IMR-90 (cell line): ENCODE results near the gene CHN2. TPM values are rescaled to one million over a fixed set of nuclear protein-coding genes. Genes with fewer than 3 reads are reported as not detected.

Source experiments
- ATAC-seq: fragments of 200-7000 bp; cut with Tn5 transposase; 2 replicates; pipeline ENCODE4 v1.9.1; 2020; ENCODE audit warnings: low read depth, mild to moderate bottlenecking, moderate library complexity
- BruUV-seq: library from RNA; stranded (reverse); fragments of 400-500 nt; replicated peaks from 2 replicates; lab custom pipeline; 2021; lab: Mats Ljungman, UMichigan
- CTCF ChIA-PET: fragments of 300-600 bp; formaldehyde crosslinking; extraction: SDS; loops from one replicate; lab custom pipeline; 2021; ENCODE audit warnings: antibody characterized with exemption; lab: Yijun Ruan, JAX
- POLR2A ChIA-PET: fragments of 300-600 bp; sonication (Branson Sonifier 250); formaldehyde crosslinking; loops from one replicate; lab custom pipeline; 2022; ENCODE audit warnings: antibody characterized with exemption; ENCODE audit not compliant: unreplicated experiment; lab: Charles Lee
- DNase-seq: peaks from one replicate; pipeline ENCODE4 v3.0.0; 2013
- H2AFZ ChIP-seq: replicated peaks from 2 replicates; pipeline ENCODE3; 2013; ENCODE audit warnings: low read length, mild to moderate bottlenecking; ENCODE audit not compliant: poor library complexity
- H2AK5ac ChIP-seq: 2 replicates; pipeline ENCODE4 v1.6.1; 2013; ENCODE audit warnings: low read depth, low read length, inconsistent platforms
- H2AK9ac ChIP-seq: replicated peaks from 2 replicates; pipeline ENCODE3; 2013; ENCODE audit warnings: mild to moderate bottlenecking, low read depth, low read length, moderate library complexity; ENCODE audit not compliant: poor library complexity
- H2BK120ac ChIP-seq: 2 replicates; pipeline ENCODE4 v1.6.1; 2013; ENCODE audit warnings: low read depth, low read length, inconsistent platforms
- H2BK15ac ChIP-seq: 3 replicates; pipeline ENCODE4 v1.6.1; 2013; ENCODE audit warnings: low read depth, low read length, inconsistent platforms
- H2BK20ac ChIP-seq: 2 replicates; pipeline ENCODE4 v1.6.1; 2013; ENCODE audit warnings: low read depth, mild to moderate bottlenecking, inconsistent platforms, low read length, moderate library complexity
- H2BK5ac ChIP-seq: 2 replicates; pipeline ENCODE4 v1.6.1; 2013; ENCODE audit warnings: mild to moderate bottlenecking, low read depth, low read length, inconsistent platforms; ENCODE audit not compliant: poor library complexity, severe bottlenecking
- H3K14ac ChIP-seq: replicated peaks from 2 replicates; pipeline ENCODE4 v1.6.1; 2013; ENCODE audit warnings: low read depth, low read length, inconsistent platforms
- H3K18ac ChIP-seq: 2 replicates; pipeline ENCODE4 v1.6.1; 2013; ENCODE audit warnings: low read depth, low read length, control low read depth
- H3K23ac ChIP-seq: 2 replicates; pipeline ENCODE4 v1.6.1; 2013; ENCODE audit warnings: low read depth, low read length, inconsistent platforms
- H3K27ac ChIP-seq: 2 replicates; pipeline ENCODE4 v1.5.1; 2013; ENCODE audit warnings: mild to moderate bottlenecking, control low read depth, low read length; ENCODE audit not compliant: insufficient read depth
- H3K27me3 ChIP-seq: 2 replicates; pipeline ENCODE4 v1.6.1; 2013; ENCODE audit warnings: low read length; ENCODE audit not compliant: control insufficient read depth, insufficient read depth
- H3K36me3 ChIP-seq: 2 replicates; pipeline ENCODE4 v1.6.1; 2013; ENCODE audit warnings: low read length, mixed read lengths; ENCODE audit not compliant: control insufficient read depth, insufficient read depth
- H3K4ac ChIP-seq: 2 replicates; pipeline ENCODE4 v1.6.1; 2013; ENCODE audit warnings: low read depth, low read length, inconsistent platforms
- H3K4me1 ChIP-seq: 2 replicates; pipeline ENCODE4 v1.6.1; 2013; ENCODE audit warnings: low read length, mixed read lengths; ENCODE audit not compliant: control insufficient read depth, insufficient read depth
- H3K4me2 ChIP-seq: 2 replicates; pipeline ENCODE4 v1.6.1; 2013; ENCODE audit warnings: low read depth, mild to moderate bottlenecking, control low read depth, low read length, moderate library complexity
- H3K4me3 ChIP-seq: 2 replicates; pipeline ENCODE4 v1.5.1; 2013; ENCODE audit warnings: low read depth, mild to moderate bottlenecking, control low read depth, low read length, moderate library complexity; ENCODE audit not compliant: insufficient read depth
- H3K56ac ChIP-seq: 2 replicates; pipeline ENCODE4 v1.6.1; 2013; ENCODE audit warnings: low read length, inconsistent platforms; ENCODE audit not compliant: insufficient read depth; ENCODE audit errors: extremely low read depth
- H3K79me1 ChIP-seq, 2 experiments: 2 replicates each; pipeline ENCODE4 v1.6.1; 2013; ENCODE audit warnings: low read length in 2 of 2, inconsistent platforms in 1 of 2, low read depth in 1 of 2
- H3K9ac ChIP-seq: 2 replicates; pipeline ENCODE4 v1.6.1; 2013; ENCODE audit warnings: low read depth, low read length, control low read depth
- H3K9me1 ChIP-seq: 2 replicates; pipeline ENCODE4 v1.6.1; 2013; ENCODE audit warnings: low read length, inconsistent platforms; ENCODE audit not compliant: insufficient read depth
- H3K9me3 ChIP-seq: 2 replicates; pipeline ENCODE4 v1.6.1; 2013; ENCODE audit warnings: low read length; ENCODE audit not compliant: control insufficient read depth, insufficient read depth
- H4K20me1 ChIP-seq: 2 replicates; pipeline ENCODE4 v1.6.1; 2013; ENCODE audit warnings: low read length, inconsistent platforms; ENCODE audit not compliant: insufficient read depth
- H4K5ac ChIP-seq: 2 replicates; pipeline ENCODE4 v1.6.1; 2013; ENCODE audit warnings: mild to moderate bottlenecking, low read depth, low read length, control low read depth
- H4K8ac ChIP-seq, 2 experiments: 2 replicates each; pipeline ENCODE4 v1.6.1; 2013; ENCODE audit warnings: low read depth in 2 of 2, low read length in 2 of 2, control low read depth in 1 of 2, inconsistent platforms in 1 of 2
- H4K91ac ChIP-seq: 2 replicates; pipeline ENCODE4 v1.6.1; 2013; ENCODE audit warnings: low read depth, low read length, inconsistent platforms; ENCODE audit not compliant: insufficient read depth
- CHD1 ChIP-seq: IDR thresholded peaks from 2 replicates; pipeline ENCODE4 v1.6.1; 2012; ENCODE audit warnings: low read depth, low read length, improper control_type of control experiment
- FOS ChIP-seq: fragments of 150-350 bp; IDR thresholded peaks from 2 replicates; pipeline ENCODE4 v1.6.1; 2016; ENCODE audit warnings: low read depth, low read length
- MAZ ChIP-seq: IDR thresholded peaks from 2 replicates; pipeline ENCODE4 v1.6.1; 2012; ENCODE audit warnings: low read depth, mild to moderate bottlenecking, low read length, improper control_type of control experiment, moderate library complexity, borderline replicate concordance
- MXI1 ChIP-seq: IDR thresholded peaks from 2 replicates; pipeline ENCODE4 v1.6.1; 2012; ENCODE audit warnings: low read depth, mild to moderate bottlenecking, low read length, moderate library complexity, borderline replicate concordance
- POLR2A ChIP-seq: IDR thresholded peaks from 2 replicates; pipeline ENCODE4 v1.6.1; 2012; ENCODE audit warnings: mild to moderate bottlenecking, low read depth, low read length
- WGBS, 2 experiments: methylation state at CpG; one replicate each; pipeline versions ENCODE4 v1.1.5 to v1.1.7; 2013; ENCODE audit warnings: missing lambda C conversion rate in 2 of 2; ENCODE audit not compliant: insufficient read length in 1 of 2; ENCODE audit errors: extremely low coverage in 2 of 2; 5-methylcytosine and 5-hydroxymethylcytosine counted together
- dilution Hi-C: fragments of 300-500 bp; cut with HindIII; formaldehyde crosslinking; loops from one replicate; pipeline ENCODE4 v1.14.3; 2018; ENCODE audit warnings: low sequenced_read_pairs; ENCODE audit not compliant: unreplicated experiment
- in situ Hi-C: fragments of 300-500 bp; cut with MboI; formaldehyde crosslinking; loops from 3 replicates; pipeline ENCODE4 v1.14.3; 2019; ENCODE audit warnings: low sequenced_read_pairs, inconsistent platforms, mixed read lengths
- intact Hi-C: fragments of 100-400 bp; cut with micrococcal nuclease; formaldehyde crosslinking; loops from 2 replicates; pipeline ENCODE4 v1.10.0; 2022
- polyA plus RNA-seq, 3 experiments: library from polyadenylated mRNA; depleted of rRNA; stranded (reverse); fragments of >200 nt; gene quantifications; 2 replicates each; pipeline ENCODE4 v1.2.3, GENCODE V29; 2012; ENCODE audit warnings: low replicate concordance in 1 of 3
- total RNA-seq: library from RNA; depleted of rRNA; stranded (reverse); fragments of >200 nt; gene quantifications from 2 replicates; pipeline ENCODE4 v1.2.3, GENCODE V29; 2012
- TF ChIP-seq, protein P1 (sequence below): fragments of 150-350 bp; IDR thresholded peaks from 2 replicates; pipeline ENCODE4 v1.6.1; 2016; ENCODE audit warnings: low read depth, mild to moderate bottlenecking, low read length, moderate library complexity, borderline replicate concordance

CHN2 gene
- total and polyA plus RNA-seq, 2 of the 4 experiments (the other 2 are of a cell fraction), result not detected

GRCh38 chr7:29234438-29234837 lies 39.9 kb downstream of the CHN2 start:
- Histone ChIP-seq H3K79me1 (no peaks in the 10 kb centered on the region), H3K4me1 (no peaks in the 10 kb centered on the region), H3K14ac (no peak overlapping the region), H2AK5ac (no peak overlapping the region), H4K8ac (no peak overlapping the region), H2BK20ac (no peak overlapping the region), H4K20me1 (no peaks in the 10 kb centered on the region), H3K18ac (no peak overlapping the region), H3K9ac (no peak overlapping the region), H3K56ac (no peak overlapping the region), H2BK5ac (no peak overlapping the region), H2AFZ (no peak overlapping the region), H3K9me3 (no peaks in the 10 kb centered on the region), H3K23ac (no peak overlapping the region), H3K4me2 (no peak overlapping the region), H2AK9ac (no peak overlapping the region), H2BK15ac (no peak overlapping the region), H3K27me3 (no peaks in the 10 kb centered on the region), H3K4me3 (no peak overlapping the region), H3K4ac (no peak overlapping the region), H3K9me1 (no peaks in the 10 kb centered on the region), H3K27ac (no peak overlapping the region), H4K5ac (no peak overlapping the region), H2BK120ac (no peak overlapping the region), H3K36me3 (no peaks in the 10 kb centered on the region), H4K91ac (no peak overlapping the region)
- WGBS, 2 experiments, result no CpG with 5 or more reads among the region's 2 CpGs
- DNase-seq (no peak), ATAC-seq (no peak)
- ChIA-PET POLR2A (no interaction called here), CTCF (no interaction called here)
- no peak for TF ChIP-seq POLR2A
- TF ChIP-seq, protein P1, sequence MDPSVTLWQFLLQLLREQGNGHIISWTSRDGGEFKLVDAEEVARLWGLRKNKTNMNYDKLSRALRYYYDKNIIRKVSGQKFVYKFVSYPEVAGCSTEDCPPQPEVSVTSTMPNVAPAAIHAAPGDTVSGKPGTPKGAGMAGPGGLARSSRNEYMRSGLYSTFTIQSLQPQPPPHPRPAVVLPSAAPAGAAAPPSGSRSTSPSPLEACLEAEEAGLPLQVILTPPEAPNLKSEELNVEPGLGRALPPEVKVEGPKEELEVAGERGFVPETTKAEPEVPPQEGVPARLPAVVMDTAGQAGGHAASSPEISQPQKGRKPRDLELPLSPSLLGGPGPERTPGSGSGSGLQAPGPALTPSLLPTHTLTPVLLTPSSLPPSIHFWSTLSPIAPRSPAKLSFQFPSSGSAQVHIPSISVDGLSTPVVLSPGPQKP, result no peak
- TF ChIP-seq MAZ, result no peak
- TF ChIP-seq CHD1, result no peak
- no peak for TF ChIP-seq MXI1
- TF ChIP-seq FOS, result no peak
- intact Hi-C loops, result no loop called here
- in situ Hi-C loops, result no loop called here
- dilution Hi-C loops, result no loop called here
- BruUV-seq, result no TSS peak
